ENCODE results near the gene MIA. TPM values are rescaled to one million over a fixed set of nuclear protein-coding genes. Genes with fewer than 3 reads are reported as not detected.
A peak's percentile ranks its signal among the peaks of the same experiment; 100 is the strongest.

MIA gene
- total and polyA plus RNA-seq, 4 donors, result 0.42 to 0.44 TPM; not detected in 2

DNA sequence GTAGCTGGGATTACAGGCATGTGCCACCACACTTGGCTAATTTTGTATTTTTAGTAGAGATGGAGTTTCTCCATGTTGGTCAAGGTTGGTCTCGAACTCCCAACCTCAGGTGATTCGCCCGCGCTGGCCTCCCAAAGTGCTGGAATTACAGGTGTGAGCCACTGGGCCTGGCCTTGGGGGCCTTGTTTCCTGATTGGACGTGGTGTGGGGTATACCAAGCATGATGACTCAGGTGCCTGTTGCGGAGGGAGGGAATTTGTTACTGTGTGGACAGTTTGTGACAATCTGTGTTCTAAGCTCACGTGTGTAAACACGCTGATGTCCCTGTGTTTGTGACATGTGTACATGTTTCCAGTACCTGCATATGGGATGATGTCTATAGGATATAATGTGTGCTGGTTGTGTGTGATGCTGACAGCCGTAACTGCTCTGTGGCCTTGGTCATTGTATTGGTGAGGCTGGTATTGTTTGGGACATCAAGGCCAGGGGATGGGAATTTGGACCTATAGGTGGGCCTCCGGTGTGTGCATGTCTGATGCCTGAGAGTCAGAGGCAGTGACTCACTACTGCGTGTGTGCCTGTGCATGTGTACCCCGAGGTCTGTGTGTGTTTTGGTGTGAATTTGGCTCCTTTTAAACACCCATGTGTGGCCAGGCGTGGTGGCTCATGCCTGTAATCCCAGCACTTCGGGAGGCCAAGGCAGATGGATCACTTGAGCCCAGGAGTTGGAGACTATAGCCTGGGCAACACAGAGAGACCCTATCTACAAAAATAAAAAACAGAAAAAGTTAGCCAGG is 22.0 kb downstream of the MIA start:
- H3K4me1 ChIP-seq (ENCODE audit: control insufficient read depth in 4 of 4, insufficient read depth in 4 of 4, low read length in 3 of 4), result peaks cover 7 to 39% (median 33%) of the 10 kb centered on the region in 4 donors
- H3K27me3 ChIP-seq (ENCODE audit: control insufficient read depth in 4 of 4, insufficient read depth in 4 of 4, low read length in 3 of 4), result no peaks in the 10 kb centered on the region
- H3K4me3 ChIP-seq (ENCODE audit: low read depth in 1 of 3, low read length in 3 of 3), result no peak overlapping the region
- no peak overlapping the region for H3K9ac ChIP-seq (ENCODE audit: low read depth in 1 of 2, low read length in 2 of 2)
- no peak for DNase-seq (ENCODE audit: low spot score)
- peak overlapping the region; percentile 94 to 98 for H3K27ac ChIP-seq (ENCODE audit: low read depth in 1 of 2, low read length in 2 of 2)
- peaks cover 0 to 5% (median 3%) of the 10 kb centered on the region in 4 donors for H3K36me3 ChIP-seq (ENCODE audit: control insufficient read depth in 4 of 4, insufficient read depth in 3 of 4, low read depth in 1 of 4, low read length in 3 of 4)
- H3K9me3 ChIP-seq (ENCODE audit: control insufficient read depth in 4 of 4, low read length in 3 of 4), result no peaks in the 10 kb centered on the region
- 95% methylated on average over 14 of the region's 14 CpGs for WGBS
- TF ChIP-seq RXRA (IDR thresholded peaks at IDR 0.05) (no peak), YY1 (IDR thresholded peaks at IDR 0.05) (no peak), SP1 (IDR thresholded peaks at IDR 0.05) (no peak), EGR1 (IDR thresholded peaks at IDR 0.05; ENCODE audit: low read depth in 2 of 2) (no peak), GABPA (IDR thresholded peaks at IDR 0.05 in 1 of 2, conservative IDR thresholded peaks at IDR 0.05 in 1 of 2) (no peak), NR2F2 (IDR thresholded peaks at IDR 0.05) (no peak), HNF4G (IDR thresholded peaks at IDR 0.05) (no peak)
- TF ChIP-seq, protein P1, sequence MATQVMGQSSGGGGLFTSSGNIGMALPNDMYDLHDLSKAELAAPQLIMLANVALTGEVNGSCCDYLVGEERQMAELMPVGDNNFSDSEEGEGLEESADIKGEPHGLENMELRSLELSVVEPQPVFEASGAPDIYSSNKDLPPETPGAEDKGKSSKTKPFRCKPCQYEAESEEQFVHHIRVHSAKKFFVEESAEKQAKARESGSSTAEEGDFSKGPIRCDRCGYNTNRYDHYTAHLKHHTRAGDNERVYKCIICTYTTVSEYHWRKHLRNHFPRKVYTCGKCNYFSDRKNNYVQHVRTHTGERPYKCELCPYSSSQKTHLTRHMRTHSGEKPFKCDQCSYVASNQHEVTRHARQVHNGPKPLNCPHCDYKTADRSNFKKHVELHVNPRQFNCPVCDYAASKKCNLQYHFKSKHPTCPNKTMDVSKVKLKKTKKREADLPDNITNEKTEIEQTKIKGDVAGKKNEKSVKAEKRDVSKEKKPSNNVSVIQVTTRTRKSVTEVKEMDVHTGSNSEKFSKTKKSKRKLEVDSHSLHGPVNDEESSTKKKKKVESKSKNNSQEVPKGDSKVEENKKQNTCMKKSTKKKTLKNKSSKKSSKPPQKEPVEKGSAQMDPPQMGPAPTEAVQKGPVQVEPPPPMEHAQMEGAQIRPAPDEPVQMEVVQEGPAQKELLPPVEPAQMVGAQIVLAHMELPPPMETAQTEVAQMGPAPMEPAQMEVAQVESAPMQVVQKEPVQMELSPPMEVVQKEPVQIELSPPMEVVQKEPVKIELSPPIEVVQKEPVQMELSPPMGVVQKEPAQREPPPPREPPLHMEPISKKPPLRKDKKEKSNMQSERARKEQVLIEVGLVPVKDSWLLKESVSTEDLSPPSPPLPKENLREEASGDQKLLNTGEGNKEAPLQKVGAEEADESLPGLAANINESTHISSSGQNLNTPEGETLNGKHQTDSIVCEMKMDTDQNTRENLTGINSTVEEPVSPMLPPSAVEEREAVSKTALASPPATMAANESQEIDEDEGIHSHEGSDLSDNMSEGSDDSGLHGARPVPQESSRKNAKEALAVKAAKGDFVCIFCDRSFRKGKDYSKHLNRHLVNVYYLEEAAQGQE (IDR thresholded peaks at IDR 0.05), result no peak
- TF ChIP-seq, protein P2, sequence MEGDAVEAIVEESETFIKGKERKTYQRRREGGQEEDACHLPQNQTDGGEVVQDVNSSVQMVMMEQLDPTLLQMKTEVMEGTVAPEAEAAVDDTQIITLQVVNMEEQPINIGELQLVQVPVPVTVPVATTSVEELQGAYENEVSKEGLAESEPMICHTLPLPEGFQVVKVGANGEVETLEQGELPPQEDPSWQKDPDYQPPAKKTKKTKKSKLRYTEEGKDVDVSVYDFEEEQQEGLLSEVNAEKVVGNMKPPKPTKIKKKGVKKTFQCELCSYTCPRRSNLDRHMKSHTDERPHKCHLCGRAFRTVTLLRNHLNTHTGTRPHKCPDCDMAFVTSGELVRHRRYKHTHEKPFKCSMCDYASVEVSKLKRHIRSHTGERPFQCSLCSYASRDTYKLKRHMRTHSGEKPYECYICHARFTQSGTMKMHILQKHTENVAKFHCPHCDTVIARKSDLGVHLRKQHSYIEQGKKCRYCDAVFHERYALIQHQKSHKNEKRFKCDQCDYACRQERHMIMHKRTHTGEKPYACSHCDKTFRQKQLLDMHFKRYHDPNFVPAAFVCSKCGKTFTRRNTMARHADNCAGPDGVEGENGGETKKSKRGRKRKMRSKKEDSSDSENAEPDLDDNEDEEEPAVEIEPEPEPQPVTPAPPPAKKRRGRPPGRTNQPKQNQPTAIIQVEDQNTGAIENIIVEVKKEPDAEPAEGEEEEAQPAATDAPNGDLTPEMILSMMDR (IDR thresholded peaks at IDR 0.05; ENCODE audit: low read depth, low read length, missing input control), result no peak
- TF ChIP-seq, protein P3, sequence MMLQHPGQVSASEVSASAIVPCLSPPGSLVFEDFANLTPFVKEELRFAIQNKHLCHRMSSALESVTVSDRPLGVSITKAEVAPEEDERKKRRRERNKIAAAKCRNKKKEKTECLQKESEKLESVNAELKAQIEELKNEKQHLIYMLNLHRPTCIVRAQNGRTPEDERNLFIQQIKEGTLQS (IDR thresholded peaks at IDR 0.05), result no peak
- TF ChIP-seq, protein P4, sequence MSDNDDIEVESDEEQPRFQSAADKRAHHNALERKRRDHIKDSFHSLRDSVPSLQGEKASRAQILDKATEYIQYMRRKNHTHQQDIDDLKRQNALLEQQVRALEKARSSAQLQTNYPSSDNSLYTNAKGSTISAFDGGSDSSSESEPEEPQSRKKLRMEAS (IDR thresholded peaks at IDR 0.05), result no peak

DNA sequence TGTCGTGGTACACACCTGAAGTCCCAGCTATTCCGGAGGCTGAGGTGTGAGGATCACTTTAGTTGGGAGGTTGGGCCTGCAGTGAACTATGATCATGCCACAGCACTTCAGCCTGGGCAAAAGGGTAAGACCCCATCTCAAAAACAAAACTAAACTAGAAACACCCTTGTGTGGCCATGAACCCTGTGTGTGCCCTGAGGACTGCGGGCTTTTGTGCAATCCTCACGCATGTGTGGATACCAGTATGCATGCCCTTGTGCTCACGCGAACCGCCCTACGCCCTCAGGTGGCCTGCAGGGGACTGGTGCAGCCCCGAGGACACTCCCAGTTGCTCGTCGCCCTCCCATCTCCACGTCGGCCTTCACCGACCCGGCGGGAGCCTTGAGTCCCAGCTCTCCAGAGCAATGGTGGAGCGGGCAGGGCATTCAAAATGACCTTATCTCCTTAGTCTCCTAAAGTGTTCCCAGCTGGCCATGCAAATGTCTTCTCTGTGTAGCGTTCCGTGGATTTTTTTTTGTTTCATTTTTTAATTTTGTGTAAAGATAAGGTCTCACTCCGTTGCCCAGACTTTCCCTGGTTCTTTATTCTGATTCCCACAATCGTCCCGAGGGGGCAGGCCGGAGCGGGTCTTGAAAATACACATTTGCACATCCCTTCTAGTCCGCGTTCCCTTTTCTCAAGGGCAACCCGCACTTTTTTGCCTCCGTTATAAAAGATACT is 22.8 kb downstream of the MIA start:
- WGBS, result 8% methylated on average over 28 of the region's 28 CpGs
- Histone ChIP-seq H3K27ac (ENCODE audit: low read depth in 1 of 2, low read length in 2 of 2) (peak overlapping the region; percentile 94 to 98), H3K36me3 (ENCODE audit: control insufficient read depth in 4 of 4, insufficient read depth in 3 of 4, low read depth in 1 of 4, low read length in 3 of 4) (peaks cover 0 to 5% (median 3%) of the 10 kb centered on the region in 4 donors), H3K27me3 (ENCODE audit: control insufficient read depth in 4 of 4, insufficient read depth in 4 of 4, low read length in 3 of 4) (no peaks in the 10 kb centered on the region), H3K9ac (ENCODE audit: low read depth in 1 of 2, low read length in 2 of 2) (peak overlapping the region; percentile 56 to 88), H3K4me1 (ENCODE audit: control insufficient read depth in 4 of 4, insufficient read depth in 4 of 4, low read length in 3 of 4) (peaks cover 14 to 42% (median 38%) of the 10 kb centered on the region in 4 donors), H3K4me3 (ENCODE audit: low read depth in 1 of 3, low read length in 3 of 3) (peak overlapping the region; percentile 3 to 68 (median 35)), H3K9me3 (ENCODE audit: control insufficient read depth in 4 of 4, low read length in 3 of 4) (no peaks in the 10 kb centered on the region)
- peak; percentile 73 for DNase-seq (ENCODE audit: low spot score)
- TF ChIP-seq TAF1 (conservative IDR thresholded peaks at IDR 0.05), result peak; percentile 80
- no peak for TF ChIP-seq FOXA2 (IDR thresholded peaks at IDR 0.05)
- TF ChIP-seq, protein P2 (IDR thresholded peaks at IDR 0.05; ENCODE audit: low read depth, low read length, missing input control), result peak; percentile 36
- no peak for TF ChIP-seq GABPA (IDR thresholded peaks at IDR 0.05 in 1 of 2, conservative IDR thresholded peaks at IDR 0.05 in 1 of 2)
- peak in 1 of 2 donors; percentile 16 for TF ChIP-seq JUND (IDR thresholded peaks at IDR 0.05)
- peak; percentile 86 to 88 for TF ChIP-seq HNF4A (conservative IDR thresholded peaks at IDR 0.05)
- TF ChIP-seq EGR1 (IDR thresholded peaks at IDR 0.05; ENCODE audit: low read depth in 2 of 2), result no peak
- TF ChIP-seq NR2F2 (IDR thresholded peaks at IDR 0.05), result peak; percentile 48
- TF ChIP-seq, protein P4 (IDR thresholded peaks at IDR 0.05), result peak; percentile 79
- TF ChIP-seq, protein P5, sequence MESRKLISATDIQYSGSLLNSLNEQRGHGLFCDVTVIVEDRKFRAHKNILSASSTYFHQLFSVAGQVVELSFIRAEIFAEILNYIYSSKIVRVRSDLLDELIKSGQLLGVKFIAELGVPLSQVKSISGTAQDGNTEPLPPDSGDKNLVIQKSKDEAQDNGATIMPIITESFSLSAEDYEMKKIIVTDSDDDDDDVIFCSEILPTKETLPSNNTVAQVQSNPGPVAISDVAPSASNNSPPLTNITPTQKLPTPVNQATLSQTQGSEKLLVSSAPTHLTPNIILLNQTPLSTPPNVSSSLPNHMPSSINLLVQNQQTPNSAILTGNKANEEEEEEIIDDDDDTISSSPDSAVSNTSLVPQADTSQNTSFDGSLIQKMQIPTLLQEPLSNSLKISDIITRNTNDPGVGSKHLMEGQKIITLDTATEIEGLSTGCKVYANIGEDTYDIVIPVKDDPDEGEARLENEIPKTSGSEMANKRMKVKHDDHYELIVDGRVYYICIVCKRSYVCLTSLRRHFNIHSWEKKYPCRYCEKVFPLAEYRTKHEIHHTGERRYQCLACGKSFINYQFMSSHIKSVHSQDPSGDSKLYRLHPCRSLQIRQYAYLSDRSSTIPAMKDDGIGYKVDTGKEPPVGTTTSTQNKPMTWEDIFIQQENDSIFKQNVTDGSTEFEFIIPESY (IDR thresholded peaks at IDR 0.05), result peak; percentile 45
- peak; percentile 89 for TF ChIP-seq SP1 (IDR thresholded peaks at IDR 0.05)
- peak; percentile 15 to 67 for TF ChIP-seq RAD21 (IDR thresholded peaks at IDR 0.05)
